HepG2 (cell line): ENCODE data around the gene C4orf33. TPM values are rescaled to one million over a fixed set of nuclear protein-coding genes. Genes with fewer than 3 reads are reported as not detected.

Experiments used
- ATAC-seq: fragments of 200-7000 bp; cut with Tn5 transposase; 3 replicates; pipeline ENCODE4 v1.9.1; 2020; ENCODE audit warnings: mild to moderate bottlenecking, moderate library complexity
- BruUV-seq: library from RNA; stranded (reverse); fragments of 400-500 nt; replicated peaks from 2 replicates; lab custom pipeline; 2021; lab: Mats Ljungman, UMichigan
- CTCF ChIA-PET: fragments of 300-600 bp; formaldehyde crosslinking; extraction: SDS; loops from one replicate; lab custom pipeline; 2021; ENCODE audit warnings: low total read pairs, inconsistent platforms, low intra/inter-chr PET ratio; lab: Yijun Ruan, JAX
- POLR2A ChIA-PET: fragments of 350-600 bp; sonication (Branson Sonifier 250); formaldehyde crosslinking; loops from one replicate; lab custom pipeline; 2020; ENCODE audit warnings: antibody characterized with exemption, inconsistent platforms; lab: Yijun Ruan, JAX
- DNase-seq: peaks from one replicate; pipeline ENCODE4 v3.0.0-alpha.2; 2015; ENCODE audit warnings: low spot score
- FAIRE-seq: peaks from 3 replicates; lab custom pipeline; 2011; peaks lifted over from hg19 to GRCh38; lab: Jason Lieb, UNC
- H2AFZ ChIP-seq: one replicate; pipeline ENCODE4 v1.6.1; 2011; ENCODE audit warnings: low read length, inconsistent platforms
- H3K27ac ChIP-seq: fragments of 300-600 bp; 3 replicates; pipeline ENCODE4 v1.8.0; 2011; ENCODE audit warnings: mixed run types, mild to moderate bottlenecking, mixed read lengths, low read length, inconsistent platforms; ENCODE audit not compliant: insufficient read depth; ENCODE audit errors: extremely low read length
- H3K27me3 ChIP-seq, 2 experiments: fragments of 200-600 bp in 1 of 2; 2 replicates in 1 of 2; 3 replicates in 1 of 2; pipeline versions ENCODE4 v1.6.0 to v1.8.0; 2011; ENCODE audit warnings: low read length in 2 of 2, mild to moderate bottlenecking in 2 of 2, moderate library complexity in 2 of 2, inconsistent platforms in 1 of 2; ENCODE audit not compliant: insufficient read depth in 2 of 2, control insufficient read depth in 1 of 2
- H3K36me3 ChIP-seq, 2 experiments: fragments of 200-600 bp in 1 of 2; replicated peaks in 1 of 2; 2 replicates in 1 of 2; 3 replicates in 1 of 2; pipeline versions ENCODE4 v1.5.1 to v1.8.0; 2011; ENCODE audit warnings: low read length in 2 of 2, inconsistent platforms in 1 of 2; ENCODE audit not compliant: insufficient read depth in 2 of 2, control insufficient read depth in 1 of 2
- H3K4me1 ChIP-seq: 2 replicates; pipeline ENCODE4 v1.5.1; 2012; ENCODE audit warnings: low read length, inconsistent platforms; ENCODE audit not compliant: insufficient read depth
- H3K4me2 ChIP-seq: 2 replicates; pipeline ENCODE4 v1.6.0; 2011; ENCODE audit warnings: low read depth, low read length, inconsistent platforms
- H3K4me3 ChIP-seq, 3 experiments: fragments of 200-600 bp in 1 of 3; sonication (generic), shearing (Covaris generic) in 1 of 3; replicated peaks in 1 of 3; 2 replicates each; pipeline ENCODE4 v1.5.1; 2011 to 2016; ENCODE audit warnings: low read length in 3 of 3, inconsistent platforms in 2 of 3, low read depth in 2 of 3, mild to moderate bottlenecking in 2 of 3, control low read depth in 1 of 3, mixed read lengths in 1 of 3; ENCODE audit not compliant: insufficient read depth in 1 of 3
- H3K79me2 ChIP-seq: one replicate; pipeline ENCODE4 v1.6.1; 2011; ENCODE audit warnings: low read length, inconsistent platforms; ENCODE audit not compliant: insufficient read depth
- H3K9ac ChIP-seq: 2 replicates; pipeline ENCODE4 v1.6.0; 2011; ENCODE audit warnings: mild to moderate bottlenecking, low read depth, low read length, inconsistent platforms; ENCODE audit not compliant: insufficient read depth
- H3K9me3 ChIP-seq: 2 replicates; pipeline ENCODE4 v1.5.1; 2012; ENCODE audit warnings: mild to moderate bottlenecking, low read length
- H4K20me1 ChIP-seq: 2 replicates; pipeline ENCODE4 v1.6.0; 2011; ENCODE audit warnings: inconsistent platforms, mild to moderate bottlenecking, low read length, moderate library complexity; ENCODE audit not compliant: insufficient read depth
- ATF5 ChIP-seq: sonication (generic); formaldehyde crosslinking; IDR thresholded peaks from 2 replicates; pipeline ENCODE4 v1.4.0; 2020; ENCODE audit warnings: mild to moderate bottlenecking, low read depth, missing genetic modification reagents
- GATAD1 ChIP-seq: IDR thresholded peaks from 2 replicates; pipeline ENCODE4 v1.6.1; 2016; ENCODE audit warnings: missing genetic modification reagents, missing compliant biosample characterization
- HNRNPLL ChIP-seq: fragments of 200-400 bp; formaldehyde crosslinking; IDR thresholded peaks from 2 replicates; pipeline ENCODE4 v1.6.1; 2017; ENCODE audit warnings: mild to moderate bottlenecking, low read depth, low read length; ENCODE audit not compliant: poor library complexity, severe bottlenecking
- IRF9 ChIP-seq: sonication (generic); formaldehyde crosslinking; IDR thresholded peaks from 2 replicates; pipeline ENCODE4 v1.8.0; 2022; ENCODE audit warnings: missing genetic modification reagents, mild to moderate bottlenecking, borderline replicate concordance
- MYPOP ChIP-seq: sonication (generic); formaldehyde crosslinking; IDR thresholded peaks from 2 replicates; pipeline ENCODE4 v1.8.1; 2023; ENCODE audit warnings: mild to moderate bottlenecking, moderate library complexity, missing genetic modification reagents
- NR2C2 ChIP-seq: sonication (generic); formaldehyde crosslinking; IDR thresholded peaks from 2 replicates; pipeline ENCODE4 v1.4.0; 2020; ENCODE audit warnings: missing genetic modification reagents, mild to moderate bottlenecking, moderate library complexity, borderline replicate concordance
- PLSCR1 ChIP-seq: sonication (generic); formaldehyde crosslinking; IDR thresholded peaks from 2 replicates; pipeline ENCODE4 v1.5.0; 2020; ENCODE audit warnings: missing genetic modification reagents, mild to moderate bottlenecking, borderline replicate concordance
- ZNF770 ChIP-seq: sonication (generic); formaldehyde crosslinking; IDR thresholded peaks from 2 replicates; pipeline ENCODE4 v1.5.0; 2020; ENCODE audit warnings: mild to moderate bottlenecking, missing genetic modification reagents
- WGBS: methylation state at CpG from one replicate; pipeline ENCODE4 v1.1.6; 2017; ENCODE audit warnings: low lambda C conversion rate; 5-methylcytosine and 5-hydroxymethylcytosine counted together
- in situ Hi-C: cut with HindIII; loops from 2 replicates; pipeline ENCODE4 v1.10.0; 2017; ENCODE audit warnings: low pct_unique_long_range_greater_than_20kb; ENCODE audit not compliant: extremely low pct_ligation_motif_present
- intact Hi-C: fragments of 100-400 bp; cut with micrococcal nuclease; formaldehyde crosslinking; loops from one replicate; pipeline ENCODE4 v1.10.0; 2022; ENCODE audit not compliant: unreplicated experiment
- polyA plus RNA-seq, 8 experiments: library from polyadenylated mRNA; depleted of rRNA in 3 of 8; stranded (reverse) in 7 of 8; unstranded in 1 of 8; fragments of >200 nt; fragmentation: Illumina TruSeq in 4 of 8; extraction: Trizol in 4 of 8; gene quantifications; 2 replicates each; pipeline versions ENCODE4 v1.2.1 to v1.2.3, GENCODE V29; 2011 to 2016; ENCODE audit warnings: low read depth in 4 of 8, missing spikeins in 1 of 8, mixed read lengths in 1 of 8; ENCODE audit not compliant: insufficient read depth in 1 of 8
- total RNA-seq, 5 experiments: library from RNA; depleted of rRNA; stranded (reverse); fragments of >200 nt; fragmentation: Illumina TruSeq; extraction: Trizol; gene quantifications; 2 replicates each; pipeline ENCODE4 v1.2.3, GENCODE V29; 2016; ENCODE audit warnings: low read depth in 1 of 5

Gene C4orf33
- total and polyA plus RNA-seq, 2 of the 13 experiments (the other 11 are each of a cell fraction or from before 2014, with no cell fraction given): 2.8 to 3.3 TPM

- no peak for TF ChIP-seq IRF9 (CRISPR knock-in tag)
These were observed 2.6 kb downstream of the C4orf33 start (continued) for GRCh38 chr4:129098531-129099001.

- FAIRE-seq (no peak), ATAC-seq (no peak), DNase-seq (no peak)
- H3K79me2 ChIP-seq: no peaks in the 10 kb centered on the region
- ChIA-PET CTCF (no interaction called here), POLR2A (no interaction called here)
- H3K27ac ChIP-seq: no peak overlapping the region
- intact Hi-C loops (no loop called here), in situ Hi-C loops (no loop called here)
- H3K9ac ChIP-seq: no peak overlapping the region
- H3K27me3 ChIP-seq: no peaks in the 10 kb centered on the region
- H3K4me1 ChIP-seq: no peaks in the 10 kb centered on the region
- H3K4me3 ChIP-seq: no peak overlapping the region
- no peak overlapping the region for H2AFZ ChIP-seq
- no peaks in the 10 kb centered on the region for H3K36me3 ChIP-seq
- no peaks in the 10 kb centered on the region for H4K20me1 ChIP-seq
- no peaks in the 10 kb centered on the region for H3K9me3 ChIP-seq
- TF ChIP-seq ATF5 (CRISPR knock-in tag): no peak
- H3K4me2 ChIP-seq: no peak overlapping the region
- no TSS peak for BruUV-seq
- WGBS: 81% methylated on average over 3 of the region's 3 CpGs
These were observed 14.2 kb downstream of the C4orf33 start for GRCh38 chr4:129109965-129110824.

- Histone ChIP-seq H3K4me1 (no peaks in the 10 kb centered on the region), H3K4me2 (no peak overlapping the region), H3K27me3 (no peaks in the 10 kb centered on the region), H4K20me1 (no peaks in the 10 kb centered on the region), H3K9me3 (no peaks in the 10 kb centered on the region), H3K36me3 (no peaks in the 10 kb centered on the region), H3K79me2 (no peaks in the 10 kb centered on the region), H3K9ac (no peak overlapping the region), H3K4me3 (no peak overlapping the region), H2AFZ (no peak overlapping the region), H3K27ac (no peak overlapping the region)
- intact Hi-C loops: no loop called here
- 60% methylated on average over 3 of the region's 3 CpGs for WGBS
- FAIRE-seq (no peak), DNase-seq (no peak), ATAC-seq (no peak)
- ChIA-PET POLR2A (no interaction called here), CTCF (no interaction called here)
- in situ Hi-C loops: no loop called here
- BruUV-seq: no TSS peak
- TF ChIP-seq NR2C2 (no peak), HNRNPLL (no peak), PLSCR1 (CRISPR knock-in tag) (no peak), MYPOP (CRISPR knock-in tag) (no peak), GATAD1 (CRISPR knock-in tag) (no peak), ZNF770 (CRISPR knock-in tag) (no peak)
These were observed 15.0 kb downstream of the C4orf33 start for GRCh38 chr4:129110931-129111330.
